Measurements from ENCODE around the gene UTP25.

Gene UTP25

DNA sequence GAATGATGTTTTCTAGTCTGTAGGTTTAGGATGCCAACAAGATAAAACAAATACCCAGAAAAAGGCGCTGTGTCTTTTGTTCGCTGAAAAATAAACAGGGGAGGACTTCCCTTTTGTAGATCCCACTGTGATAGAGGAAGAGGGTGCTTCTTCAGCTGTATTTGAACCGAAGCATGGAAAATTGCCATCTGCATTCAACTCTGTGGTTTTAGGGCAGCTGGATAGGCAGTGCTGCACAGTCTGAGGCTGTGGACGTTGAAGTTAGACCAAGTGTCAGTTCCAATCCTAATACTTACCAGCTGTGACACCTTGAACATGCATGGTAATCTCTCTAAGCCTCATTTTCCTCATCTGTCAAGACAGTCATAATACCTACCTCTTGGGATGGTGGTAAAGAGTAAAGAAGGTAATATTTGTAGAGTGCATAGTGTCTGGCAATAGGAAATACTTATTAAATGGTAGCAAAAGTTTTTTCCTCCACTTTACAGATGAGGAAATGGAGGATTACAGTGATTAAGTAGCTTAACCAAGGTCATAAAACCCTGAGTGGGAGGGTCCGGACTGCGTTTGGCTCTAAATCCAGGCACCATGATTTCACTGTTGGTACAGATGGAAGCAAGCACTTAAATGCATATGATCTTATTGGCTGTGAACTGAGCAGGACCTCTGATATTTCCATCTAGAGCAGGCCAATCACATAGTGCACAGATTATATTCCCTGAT is 48.5 kb downstream of the UTP25 start:
- no peak overlapping the region for H3K4me3 ChIP-seq (ENCODE audit: control insufficient read depth, low read depth, low read length)
- TF ChIP-seq, protein P1, sequence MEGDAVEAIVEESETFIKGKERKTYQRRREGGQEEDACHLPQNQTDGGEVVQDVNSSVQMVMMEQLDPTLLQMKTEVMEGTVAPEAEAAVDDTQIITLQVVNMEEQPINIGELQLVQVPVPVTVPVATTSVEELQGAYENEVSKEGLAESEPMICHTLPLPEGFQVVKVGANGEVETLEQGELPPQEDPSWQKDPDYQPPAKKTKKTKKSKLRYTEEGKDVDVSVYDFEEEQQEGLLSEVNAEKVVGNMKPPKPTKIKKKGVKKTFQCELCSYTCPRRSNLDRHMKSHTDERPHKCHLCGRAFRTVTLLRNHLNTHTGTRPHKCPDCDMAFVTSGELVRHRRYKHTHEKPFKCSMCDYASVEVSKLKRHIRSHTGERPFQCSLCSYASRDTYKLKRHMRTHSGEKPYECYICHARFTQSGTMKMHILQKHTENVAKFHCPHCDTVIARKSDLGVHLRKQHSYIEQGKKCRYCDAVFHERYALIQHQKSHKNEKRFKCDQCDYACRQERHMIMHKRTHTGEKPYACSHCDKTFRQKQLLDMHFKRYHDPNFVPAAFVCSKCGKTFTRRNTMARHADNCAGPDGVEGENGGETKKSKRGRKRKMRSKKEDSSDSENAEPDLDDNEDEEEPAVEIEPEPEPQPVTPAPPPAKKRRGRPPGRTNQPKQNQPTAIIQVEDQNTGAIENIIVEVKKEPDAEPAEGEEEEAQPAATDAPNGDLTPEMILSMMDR (conservative IDR thresholded peaks at IDR 0.05; ENCODE audit: control insufficient read depth, insufficient read depth, low read depth, low read length): no peak
- DNase-seq (ENCODE audit: low read depth): no peak

DNA sequence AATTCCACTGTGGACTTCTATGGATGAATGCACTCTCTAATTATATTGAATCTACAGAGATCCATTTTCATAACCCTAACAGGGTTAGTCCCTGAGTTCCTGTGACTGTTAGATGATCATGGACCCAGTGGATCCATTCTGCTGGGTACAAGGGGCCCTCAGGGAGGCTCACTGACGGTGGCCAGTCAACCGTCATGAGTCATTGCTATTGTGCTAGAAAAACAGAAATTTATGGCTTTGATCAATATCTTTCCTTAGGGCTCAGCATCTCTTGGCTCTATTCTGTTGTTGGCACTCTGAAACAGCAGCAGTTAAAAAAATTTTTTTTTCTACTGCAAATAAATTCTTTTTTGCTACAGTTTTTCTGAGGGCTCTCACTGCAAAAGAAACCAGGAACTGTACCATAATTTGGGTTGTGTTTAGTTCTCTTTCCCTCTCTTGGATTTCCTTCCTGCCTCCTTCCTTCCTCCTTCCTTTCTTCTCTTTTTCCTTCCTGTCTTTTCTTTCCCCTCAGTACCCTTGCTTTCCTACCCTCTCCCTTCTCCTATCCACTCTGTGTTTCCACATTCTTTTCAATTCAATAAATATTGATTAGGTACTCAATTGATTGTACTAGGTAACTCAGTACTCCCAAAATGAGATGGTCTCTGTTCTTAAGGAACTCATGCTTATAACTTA is 49.5 kb downstream of the UTP25 start:
- DNase-seq (ENCODE audit: low read depth): no peak
- no peak overlapping the region for H3K4me3 ChIP-seq (ENCODE audit: control insufficient read depth, low read depth, low read length)
- TF ChIP-seq, protein P1 (conservative IDR thresholded peaks at IDR 0.05; ENCODE audit: control insufficient read depth, insufficient read depth, low read depth, low read length): no peak

DNA sequence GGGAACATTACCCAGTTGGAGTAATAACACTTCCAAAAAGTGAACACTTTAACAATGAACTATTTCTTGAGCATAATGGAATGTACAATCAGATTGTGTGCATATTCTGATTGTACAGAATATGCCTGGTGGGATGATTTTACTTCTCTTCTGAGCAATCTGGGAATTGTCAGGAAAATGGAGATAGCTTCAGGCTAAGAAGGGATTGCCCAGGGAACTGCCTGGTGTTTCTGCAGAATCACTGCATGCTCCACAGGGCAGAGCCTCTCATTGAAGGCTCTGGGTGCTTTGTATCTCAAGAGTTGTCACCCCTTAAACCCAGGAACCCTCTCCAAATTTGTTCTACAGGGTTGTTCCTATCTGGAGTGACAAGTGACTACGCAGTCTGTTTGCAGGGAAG is 51.2 kb downstream of the UTP25 start:
- H3K4me3 ChIP-seq (ENCODE audit: control insufficient read depth, low read depth, low read length): no peak overlapping the region
- TF ChIP-seq, protein P1 (conservative IDR thresholded peaks at IDR 0.05; ENCODE audit: control insufficient read depth, insufficient read depth, low read depth, low read length): no peak
- DNase-seq (ENCODE audit: low read depth): no peak

DNA sequence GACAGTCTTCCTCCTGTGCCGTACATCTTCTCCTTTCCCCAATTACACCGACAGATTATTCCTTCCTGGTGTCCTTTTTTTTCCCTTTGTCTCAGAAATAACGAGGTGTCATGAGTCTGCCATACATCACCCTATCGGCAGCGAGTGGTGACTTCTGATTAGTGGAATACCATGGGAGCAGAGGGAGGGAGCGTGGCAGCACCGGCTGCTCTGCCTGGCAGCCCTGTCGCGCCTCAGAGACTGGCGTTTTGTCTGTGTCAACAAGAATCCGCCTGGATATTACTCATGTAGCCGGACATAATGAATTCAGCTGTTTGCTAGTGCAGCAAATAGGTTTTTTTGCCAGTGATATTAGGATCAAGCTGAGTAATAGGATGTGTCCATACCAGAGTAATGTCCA is 51.8 kb downstream of the UTP25 start:
- no peak overlapping the region for H3K4me3 ChIP-seq (ENCODE audit: control insufficient read depth, low read depth, low read length)
- TF ChIP-seq, protein P1 (conservative IDR thresholded peaks at IDR 0.05; ENCODE audit: control insufficient read depth, insufficient read depth, low read depth, low read length): no peak
- peak; percentile 54 for DNase-seq (ENCODE audit: low read depth)

DNA sequence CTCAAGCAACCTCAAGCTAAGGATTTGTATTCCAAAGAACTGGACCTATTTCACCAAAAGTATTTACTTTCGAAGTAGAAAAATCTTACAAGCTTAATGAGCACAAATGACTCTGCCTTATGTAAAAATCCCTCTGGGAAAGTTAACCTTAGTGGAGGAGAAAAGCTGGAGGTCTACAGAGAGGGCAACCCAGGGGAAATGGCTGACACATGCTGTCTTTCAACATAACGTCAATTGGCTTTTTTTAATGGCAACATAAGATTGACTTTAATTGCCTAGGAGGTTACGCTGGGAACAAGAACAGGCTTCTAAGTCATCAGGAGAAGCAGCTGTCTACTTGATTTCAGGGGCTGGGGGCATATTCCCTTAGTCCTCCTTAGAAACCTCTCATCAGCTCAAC is 52.3 kb downstream of the UTP25 start:
- no peak for DNase-seq (ENCODE audit: low read depth)

DNA sequence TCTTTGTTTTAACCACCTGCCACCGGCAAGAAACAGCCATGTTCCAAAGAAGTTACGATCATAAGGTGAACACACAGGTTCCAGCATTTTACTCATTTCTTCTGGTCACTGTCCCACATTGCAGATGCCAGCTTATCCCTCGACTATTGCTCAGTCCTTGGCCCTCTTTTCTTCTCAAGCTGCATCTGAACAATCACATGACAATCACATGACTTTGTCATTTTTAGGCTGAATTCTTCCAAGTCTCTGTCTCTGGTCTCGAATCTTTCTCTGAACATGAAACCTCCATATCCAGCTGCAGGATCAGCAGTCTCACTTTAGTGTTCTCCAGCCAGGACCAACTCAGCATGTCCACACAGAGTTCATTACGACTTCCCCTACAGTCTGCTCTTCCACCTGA is 53.8 kb downstream of the UTP25 start:
- DNase-seq (ENCODE audit: low read depth): no peak
- H3K4me3 ChIP-seq (ENCODE audit: control insufficient read depth, low read depth, low read length): no peak overlapping the region
- TF ChIP-seq, protein P1 (conservative IDR thresholded peaks at IDR 0.05; ENCODE audit: control insufficient read depth, insufficient read depth, low read depth, low read length): no peak

More for the DNA sequence above, 52.3 kb downstream of the UTP25 start:
- TF ChIP-seq, protein P1 (conservative IDR thresholded peaks at IDR 0.05; ENCODE audit: control insufficient read depth, insufficient read depth, low read depth, low read length): no peak
- H3K4me3 ChIP-seq (ENCODE audit: control insufficient read depth, low read depth, low read length): no peak overlapping the region

All from fibroblast of mammary gland (primary cell).